Neural cell (in vitro differentiated cells): ENCODE measurements around the gene CD14.

ENCODE experiments used
- CTCF ChIP-seq: fragments of 450-650 bp; IDR thresholded peaks from 2 replicates; pipeline ENCODE4 v1.5.1; 2014; ENCODE audit warnings: antibody characterized with exemption, mild to moderate bottlenecking, moderate library complexity; ENCODE audit not compliant: poor library complexity, severe bottlenecking
- EP300 ChIP-seq: fragments of 450-650 bp; conservative IDR thresholded peaks from 2 replicates; pipeline ENCODE4 v1.6.1; 2014; ENCODE audit warnings: antibody characterized with exemption, mild to moderate bottlenecking, moderate library complexity; ENCODE audit not compliant: poor library complexity, severe bottlenecking
- EZH2 ChIP-seq: fragments of 200-600, 300-800 bp; shearing (Covaris generic), sonication (generic); IDR thresholded peaks from 2 replicates; pipeline ENCODE4 v1.6.1; 2014; ENCODE audit warnings: antibody characterized with exemption, low read length, borderline replicate concordance, mild to moderate bottlenecking; ENCODE audit not compliant: insufficient read depth, poor library complexity, severe bottlenecking
- MXI1 ChIP-seq: fragments of 450-650 bp; conservative IDR thresholded peaks from 2 replicates; pipeline ENCODE4 v1.6.1; 2014; ENCODE audit warnings: antibody characterized with exemption, mild to moderate bottlenecking; ENCODE audit not compliant: poor library complexity, severe bottlenecking
- POLR2AphosphoS5 ChIP-seq: IDR thresholded peaks from 2 replicates; pipeline ENCODE4 v1.6.1; 2012
- RAD21 ChIP-seq: fragments of 450-650 bp; conservative IDR thresholded peaks from 2 replicates; pipeline ENCODE4 v1.6.1; 2014; ENCODE audit warnings: antibody characterized with exemption, mild to moderate bottlenecking, moderate library complexity
- SMC3 ChIP-seq: fragments of 450-650 bp; conservative IDR thresholded peaks from 2 replicates; pipeline ENCODE4 v1.6.1; 2014; ENCODE audit warnings: antibody characterized with exemption, mild to moderate bottlenecking, moderate library complexity; ENCODE audit not compliant: poor library complexity
- TAF1 ChIP-seq: IDR thresholded peaks from 2 replicates; pipeline ENCODE4 v1.6.1; 2012; ENCODE audit warnings: low read depth
- TF ChIP-seq, protein P1 (sequence below): IDR thresholded peaks from 2 replicates; pipeline ENCODE4 v1.6.1; 2012; ENCODE audit warnings: borderline replicate concordance

DNA sequence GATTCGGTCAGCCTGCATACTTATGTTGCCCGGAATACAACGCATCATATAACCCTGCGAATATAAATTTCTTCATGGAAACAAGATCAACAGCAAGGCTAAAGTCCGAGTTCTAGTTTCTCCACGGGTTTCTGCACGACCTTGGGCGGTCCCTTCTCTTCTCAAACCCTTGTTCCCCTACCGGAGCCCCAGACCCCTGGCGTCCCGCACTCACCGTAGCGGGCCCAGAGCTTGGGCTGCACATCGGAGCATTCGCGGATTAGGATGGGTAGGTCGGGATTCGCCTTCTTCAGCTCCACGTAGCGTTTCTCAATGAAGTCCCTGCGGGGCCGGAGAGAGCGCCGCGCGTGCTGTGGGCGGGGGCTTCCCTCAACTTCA is 14.1 kb upstream of the CD14 start:
- TF ChIP-seq CTCF (no peak), MXI1 (no peak), TAF1 (no peak), POLR2AphosphoS5 (no peak), SMC3 (no peak), EP300 (no peak), EZH2 (no peak), RAD21 (no peak)
- TF ChIP-seq, protein P1, sequence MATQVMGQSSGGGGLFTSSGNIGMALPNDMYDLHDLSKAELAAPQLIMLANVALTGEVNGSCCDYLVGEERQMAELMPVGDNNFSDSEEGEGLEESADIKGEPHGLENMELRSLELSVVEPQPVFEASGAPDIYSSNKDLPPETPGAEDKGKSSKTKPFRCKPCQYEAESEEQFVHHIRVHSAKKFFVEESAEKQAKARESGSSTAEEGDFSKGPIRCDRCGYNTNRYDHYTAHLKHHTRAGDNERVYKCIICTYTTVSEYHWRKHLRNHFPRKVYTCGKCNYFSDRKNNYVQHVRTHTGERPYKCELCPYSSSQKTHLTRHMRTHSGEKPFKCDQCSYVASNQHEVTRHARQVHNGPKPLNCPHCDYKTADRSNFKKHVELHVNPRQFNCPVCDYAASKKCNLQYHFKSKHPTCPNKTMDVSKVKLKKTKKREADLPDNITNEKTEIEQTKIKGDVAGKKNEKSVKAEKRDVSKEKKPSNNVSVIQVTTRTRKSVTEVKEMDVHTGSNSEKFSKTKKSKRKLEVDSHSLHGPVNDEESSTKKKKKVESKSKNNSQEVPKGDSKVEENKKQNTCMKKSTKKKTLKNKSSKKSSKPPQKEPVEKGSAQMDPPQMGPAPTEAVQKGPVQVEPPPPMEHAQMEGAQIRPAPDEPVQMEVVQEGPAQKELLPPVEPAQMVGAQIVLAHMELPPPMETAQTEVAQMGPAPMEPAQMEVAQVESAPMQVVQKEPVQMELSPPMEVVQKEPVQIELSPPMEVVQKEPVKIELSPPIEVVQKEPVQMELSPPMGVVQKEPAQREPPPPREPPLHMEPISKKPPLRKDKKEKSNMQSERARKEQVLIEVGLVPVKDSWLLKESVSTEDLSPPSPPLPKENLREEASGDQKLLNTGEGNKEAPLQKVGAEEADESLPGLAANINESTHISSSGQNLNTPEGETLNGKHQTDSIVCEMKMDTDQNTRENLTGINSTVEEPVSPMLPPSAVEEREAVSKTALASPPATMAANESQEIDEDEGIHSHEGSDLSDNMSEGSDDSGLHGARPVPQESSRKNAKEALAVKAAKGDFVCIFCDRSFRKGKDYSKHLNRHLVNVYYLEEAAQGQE: no peak
